GM21515 (cell line): Measurements from ENCODE around the gene WIPF1.
A peak's percentile ranks its signal among the peaks of the same experiment; 100 is the strongest.

Experiments
- ATAC-seq: cut with Tn5 transposase; IDR thresholded peaks from one replicate; pipeline ENCODE4 v1.9.1; 2021; ENCODE audit not compliant: unreplicated experiment

The WIPF1 gene

DNA sequence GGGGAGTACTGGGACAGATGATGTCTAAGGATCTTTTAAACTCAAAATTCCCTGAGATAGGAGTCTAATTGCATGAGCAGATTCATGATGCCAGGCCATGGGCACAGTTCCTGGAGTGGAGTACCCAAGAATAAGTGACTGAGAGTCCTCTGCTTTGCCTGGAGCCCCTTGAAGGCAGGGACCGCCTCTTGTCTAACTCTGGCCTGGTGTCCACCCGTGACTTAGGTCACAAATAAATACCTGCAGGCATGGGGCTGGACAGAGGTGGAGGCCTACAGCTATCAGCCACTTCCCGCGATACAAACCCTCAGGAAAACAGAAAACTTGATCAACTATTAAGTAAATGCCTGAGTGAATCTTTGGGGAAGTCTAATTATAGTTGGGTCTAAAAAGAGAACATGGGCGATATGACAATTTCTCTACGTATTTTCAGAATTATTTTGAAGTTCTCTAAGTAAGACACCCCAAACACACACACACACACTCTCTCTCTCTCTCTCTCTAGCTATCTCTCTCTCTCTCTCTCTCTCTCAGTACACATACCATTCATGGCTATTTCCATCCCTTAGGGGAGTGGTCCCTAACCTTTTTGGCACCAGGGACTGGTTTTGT, 1.8 kb upstream of the WIPF1 start:
- ATAC-seq: no peak

- ATAC-seq: no peak
Observed at GRCh38 chr2:174597009-174597344, 627 bp downstream of the WIPF1 start.

DNA sequence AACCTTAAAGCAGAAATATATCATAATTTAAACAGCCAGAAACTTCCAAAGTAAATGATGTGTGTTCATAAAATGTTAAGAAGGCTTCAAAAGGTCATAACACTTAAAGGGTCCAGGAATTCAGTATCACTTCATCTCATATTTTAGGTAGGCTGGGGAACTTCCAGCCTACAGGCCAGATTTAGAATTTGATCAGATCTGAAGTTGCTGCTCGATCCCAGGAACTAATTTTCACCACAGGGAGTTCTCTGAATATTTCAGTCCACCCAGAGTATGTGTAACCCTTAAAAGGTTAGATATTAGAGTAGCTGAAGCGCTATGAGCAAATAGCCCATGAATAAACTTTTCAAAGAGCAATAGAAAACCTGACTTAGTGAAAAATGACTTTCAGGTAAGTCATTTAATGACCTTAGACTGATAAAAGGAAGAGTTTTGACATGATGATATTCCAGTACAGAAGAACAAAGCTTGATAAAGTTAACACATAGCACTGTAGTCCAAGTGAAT, 1.7 kb downstream of the WIPF1 start:
- ATAC-seq: no peak

DNA sequence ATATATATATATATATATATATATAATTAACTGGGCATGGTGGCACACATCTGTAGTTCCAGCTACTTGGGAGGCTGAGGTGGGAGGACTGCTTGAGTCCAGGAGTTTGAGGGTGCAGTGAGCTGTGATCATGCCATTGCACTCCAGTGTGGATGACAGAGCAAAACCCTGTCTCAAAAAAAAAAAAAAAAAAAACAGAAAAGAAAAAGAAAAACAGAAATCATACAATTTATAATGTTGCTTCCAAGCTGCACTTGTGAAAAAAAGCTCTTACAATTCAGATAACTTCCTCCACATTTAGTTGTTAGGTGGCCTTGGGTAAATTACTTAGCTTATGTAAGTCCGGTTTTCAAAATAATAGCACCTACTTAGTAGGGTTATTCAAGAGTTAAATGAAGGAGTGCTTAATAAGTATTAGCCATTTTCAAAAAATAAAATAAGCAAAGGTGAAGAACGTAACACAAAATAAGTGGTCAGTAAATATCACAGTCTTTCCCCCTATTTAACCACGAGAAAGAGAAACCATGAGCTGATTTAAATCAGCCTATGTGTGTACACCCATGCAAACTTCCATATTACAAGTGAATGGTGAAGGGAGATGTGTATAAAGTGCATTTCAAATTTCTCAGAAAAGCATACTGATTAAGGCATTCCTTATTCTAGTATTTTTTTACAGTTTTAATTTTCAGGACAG, 2.3 kb downstream of the WIPF1 start:
- no peak for ATAC-seq

DNA sequence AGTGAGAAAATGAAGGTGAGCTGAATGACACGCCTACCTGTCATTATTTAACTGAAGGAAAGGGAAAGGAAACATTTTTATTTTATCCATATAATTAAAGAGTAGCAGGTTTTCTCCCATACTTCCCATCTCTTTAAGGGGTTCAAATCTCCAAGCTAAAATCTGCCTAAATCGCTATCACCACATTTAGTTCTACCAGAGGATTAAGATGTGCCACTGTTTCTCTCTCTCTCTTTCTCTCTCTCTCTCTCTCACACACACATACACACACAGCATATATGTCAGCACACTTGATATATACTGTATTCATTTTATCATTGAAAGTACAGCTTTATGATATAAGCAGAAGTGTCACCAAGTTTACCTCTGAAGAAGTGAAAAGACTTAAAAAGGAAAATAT, 3.1 kb downstream of the WIPF1 start:
- no peak for ATAC-seq

GRCh38 chr2:174593574-174594203, 3.9 kb downstream of the WIPF1 start:
- peak; percentile 59 for ATAC-seq

GRCh38 chr2:174593041-174593440, 4.6 kb downstream of the WIPF1 start:
- ATAC-seq: no peak

GRCh38 chr2:174591740-174592139, 5.9 kb downstream of the WIPF1 start:
- ATAC-seq: no peak

- ATAC-seq: no peak
Observed at GRCh38 chr2:174590928-174591648, 6.5 kb downstream of the WIPF1 start.

- no peak for ATAC-seq
Observed at GRCh38 chr2:174590346-174590745, 7.3 kb downstream of the WIPF1 start.

DNA sequence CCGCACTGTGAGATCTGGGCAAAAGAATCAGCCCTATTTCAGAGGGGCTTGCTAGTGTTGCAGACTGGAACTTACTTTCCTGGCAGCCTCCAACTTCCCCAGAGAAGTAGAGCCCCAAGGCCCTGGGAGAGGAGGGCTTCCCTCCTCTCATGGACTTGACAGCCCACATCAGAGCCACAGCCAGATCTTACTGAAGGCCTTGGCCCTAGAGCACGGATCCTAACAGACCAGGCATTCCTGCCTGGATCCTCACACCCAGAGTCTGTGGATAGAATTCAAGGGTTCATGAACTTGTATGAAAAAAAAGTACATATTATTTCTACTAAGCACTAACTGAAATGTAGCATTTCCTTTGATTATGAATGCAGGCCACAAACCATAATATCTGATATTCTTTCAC, 8.3 kb downstream of the WIPF1 start:
- ATAC-seq: no peak

DNA sequence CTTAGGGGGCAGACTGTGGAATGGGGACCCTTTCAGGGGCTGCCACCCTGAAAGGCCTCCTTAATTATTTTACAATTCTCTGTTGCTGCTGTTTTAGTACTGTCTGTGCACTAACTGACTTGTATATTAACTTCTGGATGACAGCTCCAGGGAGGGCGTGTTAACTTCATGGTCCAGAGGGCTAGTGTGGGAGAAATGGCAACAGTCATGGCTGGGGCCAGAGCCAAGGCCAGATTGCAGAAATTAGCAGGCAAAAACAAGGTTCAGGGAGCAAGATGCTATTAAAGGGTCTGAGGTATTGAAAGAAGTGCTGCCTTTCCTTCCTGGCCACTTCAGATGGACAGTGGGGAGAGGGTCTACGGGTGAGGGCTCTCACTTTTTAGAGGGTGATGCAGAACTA, 9.1 kb downstream of the WIPF1 start:
- ATAC-seq: no peak

DNA sequence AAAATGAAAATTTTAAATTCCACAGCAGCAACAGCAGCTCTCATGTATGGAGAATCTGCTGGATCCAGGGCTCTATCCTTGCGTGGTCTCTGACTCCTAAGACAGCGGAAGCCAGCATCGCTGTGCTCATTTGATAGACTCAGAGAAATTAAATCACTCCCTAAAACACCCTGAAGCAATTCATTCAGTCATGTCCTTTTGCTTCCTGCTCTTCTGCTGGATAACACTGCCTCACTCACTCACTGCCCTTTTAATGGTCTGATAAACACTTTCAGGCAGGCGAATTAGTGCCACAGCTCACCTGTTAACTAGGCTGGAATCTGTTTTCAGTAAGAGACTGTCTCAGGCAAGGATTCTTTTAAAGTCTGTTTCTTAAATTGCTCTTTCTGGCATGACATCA, 10.0 kb downstream of the WIPF1 start:
- ATAC-seq: no peak

DNA sequence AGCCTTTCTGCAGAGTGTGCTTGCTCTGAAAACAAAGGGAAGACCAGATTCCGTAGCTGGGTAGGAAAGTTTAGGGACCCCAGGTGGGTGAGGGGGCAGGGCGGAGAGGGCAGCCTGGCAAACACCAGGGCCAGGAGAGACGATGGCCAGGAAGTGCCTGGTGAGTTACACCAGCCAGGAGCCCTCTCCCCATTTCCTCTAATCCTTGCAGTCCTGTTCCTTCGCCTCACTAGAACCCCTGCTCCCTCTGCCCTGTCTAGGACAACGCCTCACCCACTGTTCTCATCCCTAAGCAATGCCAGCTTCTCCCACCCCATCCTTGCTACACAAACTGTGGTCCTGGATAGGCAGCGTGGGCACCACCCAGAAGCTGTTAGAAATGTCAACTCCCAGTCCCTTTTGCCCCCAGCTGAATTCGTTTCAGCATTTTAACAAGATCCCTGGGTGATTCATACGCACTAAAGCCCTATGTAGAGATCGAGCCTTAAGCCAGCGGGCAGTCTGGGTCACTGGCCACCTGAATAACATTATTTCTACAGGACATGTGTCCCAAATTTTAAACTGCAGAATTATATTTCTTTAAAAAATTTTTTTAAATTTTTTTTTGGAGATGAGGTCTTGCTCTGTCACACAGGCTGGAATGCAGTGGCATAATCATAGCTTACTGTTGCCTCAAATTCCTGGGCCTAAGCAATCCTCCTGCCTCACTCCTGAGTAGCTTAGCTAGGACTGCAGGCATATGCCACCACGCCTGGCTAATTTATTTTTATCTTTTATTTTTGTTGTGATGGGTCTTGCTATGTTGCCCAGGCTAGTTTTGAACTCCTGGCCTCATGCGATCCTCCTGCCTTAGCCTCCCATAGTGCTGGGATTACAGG, 10.9 kb downstream of the WIPF1 start:
- ATAC-seq: no peak

DNA sequence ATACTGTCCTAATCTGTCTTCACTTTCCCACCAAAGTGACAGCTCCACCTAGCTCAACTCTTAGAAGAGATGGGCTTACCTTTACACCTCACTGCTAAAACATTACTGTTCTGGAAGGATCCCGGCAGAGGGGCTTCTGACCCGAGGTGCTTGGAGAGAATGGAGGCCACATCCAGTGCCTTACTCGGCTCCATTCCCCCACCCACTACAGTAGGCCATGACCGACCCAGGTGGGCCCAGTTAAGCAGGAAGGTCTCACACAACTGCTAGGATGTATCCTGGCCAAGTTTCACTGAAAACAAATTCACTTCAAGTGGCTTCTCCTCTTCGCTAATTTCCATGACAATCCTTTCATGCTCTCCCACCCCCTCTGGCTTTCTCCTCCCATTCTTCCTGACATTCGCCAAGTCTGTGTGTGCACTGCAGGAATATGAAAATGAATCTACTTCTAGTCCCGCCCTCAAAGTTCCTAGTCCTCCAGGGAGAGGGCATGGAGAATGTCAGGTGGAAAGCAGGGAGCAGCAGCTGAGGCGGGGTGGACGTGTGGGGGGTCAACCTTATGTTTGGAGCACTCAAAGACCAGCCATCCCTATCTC, 11.8 kb downstream of the WIPF1 start:
- no peak for ATAC-seq

DNA sequence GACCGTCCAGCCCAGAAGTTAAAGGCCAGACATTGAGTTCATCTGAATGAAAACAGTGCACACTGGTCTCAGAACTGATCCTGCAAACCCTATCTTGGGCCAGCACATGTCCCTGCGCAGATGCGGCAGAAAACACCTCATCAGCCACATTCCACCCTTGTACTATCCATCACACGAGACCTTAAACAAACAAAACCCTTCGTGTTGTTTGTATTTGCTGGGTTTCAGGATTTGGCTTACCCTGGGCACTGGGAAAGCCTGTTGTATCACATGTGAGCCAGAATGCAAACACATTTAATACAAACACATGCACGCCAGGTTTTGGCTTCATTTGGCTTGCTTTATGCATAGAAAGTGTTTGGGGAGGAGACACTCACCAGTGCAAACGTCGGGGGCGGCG, 12.5 kb downstream of the WIPF1 start:
- no peak for ATAC-seq

DNA sequence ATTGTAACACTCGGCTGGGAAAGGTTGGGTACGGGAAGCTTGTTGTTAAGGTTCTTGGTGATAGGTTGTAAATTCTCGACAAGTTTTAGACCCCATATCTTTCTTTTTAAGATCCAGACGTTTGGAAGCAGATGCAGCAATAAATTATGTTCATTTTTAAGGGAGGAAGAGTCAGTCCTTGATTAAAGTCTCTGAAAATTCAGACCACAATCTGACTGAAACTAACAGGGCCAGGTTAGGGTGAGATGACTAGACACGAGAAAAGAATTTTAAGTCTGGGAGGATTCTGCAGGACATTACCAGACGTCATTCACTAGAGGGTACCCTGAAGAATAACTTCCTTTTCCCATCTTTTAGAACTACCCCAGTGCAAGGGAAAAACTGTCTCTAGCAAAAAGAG, 16.1 kb downstream of the WIPF1 start:
- ATAC-seq: no peak

GRCh38 chr2:174580951-174581350, 16.7 kb downstream of the WIPF1 start:
- no peak for ATAC-seq

DNA sequence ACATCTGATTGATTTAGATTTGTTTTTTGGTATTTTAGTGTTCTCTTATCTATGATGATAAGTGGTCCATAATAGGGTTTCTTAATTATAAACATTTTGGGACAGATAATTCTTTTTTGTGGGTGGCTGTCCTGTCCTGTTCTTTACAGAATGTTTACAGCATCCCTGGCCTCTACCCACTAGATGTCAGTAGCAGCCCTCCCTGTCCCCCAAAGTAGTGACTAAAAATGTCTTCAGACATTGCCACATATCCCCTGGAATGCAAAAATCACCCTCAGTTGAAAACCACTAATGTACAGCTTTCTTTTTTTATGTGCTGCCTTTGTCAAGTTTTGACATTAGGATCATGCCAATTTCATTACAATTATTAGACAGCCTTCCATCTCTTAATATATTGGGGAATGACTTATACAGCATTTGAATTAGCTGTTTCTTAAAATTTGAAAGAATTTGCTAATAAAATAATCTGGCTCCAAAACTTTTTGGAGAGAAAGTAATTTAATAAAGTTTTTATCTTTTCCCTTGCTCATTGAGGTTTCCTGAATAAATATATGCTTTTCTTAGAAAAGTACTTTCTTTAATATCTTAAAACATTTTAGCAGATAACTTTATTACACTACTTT, 19.5 kb downstream of the WIPF1 start:
- ATAC-seq: no peak
